Globus pallidus (tissue), 1 donor: Measurements from ENCODE around the gene ADD1.

Source experiments
- DNase-seq: peaks from one replicate; pipeline ENCODE4 v3.0.0-alpha.2; 2015; ENCODE audit warnings: low spot score

ADD1 gene

GRCh38 chr4:2963966-2964471, 120.4 kb downstream of the ADD1 start:
- no peak for DNase-seq

GRCh38 chr4:2964706-2965258, 121.1 kb downstream of the ADD1 start:
- DNase-seq: no peak

GRCh38 chr4:2965262-2965661, 121.6 kb downstream of the ADD1 start:
- DNase-seq: no peak

- DNase-seq: no peak
These were observed 124.7 kb downstream of the ADD1 start for GRCh38 chr4:2968381-2968780.

- no peak for DNase-seq
These were observed 127.6 kb downstream of the ADD1 start for GRCh38 chr4:2971275-2971674.

- peak; percentile 36 for DNase-seq
These were observed 133.8 kb downstream of the ADD1 start for GRCh38 chr4:2977211-2978088.
